AG09319 (cell line): ENCODE results near the gene NDUFS7.

Experiments used
- DNase-seq: peaks from one replicate; pipeline ENCODE4 v3.0.0-alpha.2; 2010; ENCODE audit warnings: low read depth; ENCODE audit errors: extremely low read depth
- CTCF ChIP-seq: IDR thresholded peaks from 2 replicates; pipeline ENCODE4 v1.5.1; 2011; ENCODE audit warnings: low read depth, mild to moderate bottlenecking, inconsistent platforms, low read length, moderate library complexity

The NDUFS7 gene

DNA sequence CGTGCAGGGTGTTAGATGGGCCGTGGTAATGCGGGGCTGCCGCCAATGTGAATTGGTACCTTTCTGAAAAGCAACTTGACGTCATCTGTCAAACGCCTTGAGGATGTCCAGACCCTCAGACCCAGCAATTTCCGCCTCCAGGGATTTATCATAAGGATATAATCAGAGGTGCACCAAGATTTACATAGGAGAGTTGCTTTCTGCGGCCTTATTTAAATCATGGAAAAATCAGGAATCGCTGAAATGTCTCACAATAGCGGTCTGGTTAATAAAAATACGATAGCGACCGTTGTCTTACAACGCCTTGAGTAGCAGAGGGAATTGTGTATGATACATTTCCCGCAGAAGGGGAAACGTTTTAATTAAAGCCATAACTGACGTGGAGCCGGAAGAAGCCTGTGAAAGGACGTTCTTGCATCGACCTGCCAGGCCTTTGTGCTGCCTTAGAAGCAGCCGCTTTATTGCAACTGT lies 32.3 kb upstream of the NDUFS7 start:
- TF ChIP-seq CTCF, result no peak
- DNase-seq, result no peak

DNA sequence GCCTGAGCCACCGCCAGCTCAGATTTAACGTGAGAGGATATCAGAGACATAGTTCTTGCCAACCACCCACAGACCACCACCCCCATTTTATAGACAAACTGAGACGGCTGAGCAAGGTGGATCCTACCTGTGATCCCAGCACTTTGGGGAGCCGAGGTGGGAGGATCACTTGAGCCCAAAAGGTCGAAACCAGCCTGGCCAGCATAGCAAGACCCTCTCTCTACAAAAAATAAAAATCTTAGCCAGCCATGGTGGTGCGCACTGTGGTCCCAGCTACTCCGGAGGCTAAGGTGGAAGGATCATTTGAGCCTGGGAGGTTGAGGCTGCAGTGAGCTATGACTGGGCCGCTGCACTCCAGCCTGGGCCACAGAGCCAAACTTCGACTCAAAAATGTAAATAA lies 30.6 kb upstream of the NDUFS7 start:
- TF ChIP-seq CTCF, result no peak
- DNase-seq, result no peak

GRCh38 chr19:1354970-1355567 lies 28.6 kb upstream of the NDUFS7 start:
- no peak for TF ChIP-seq CTCF
- DNase-seq, result no peak

- no peak for DNase-seq
- TF ChIP-seq CTCF, result no peak
Measured at GRCh38 chr19:1355568-1356507, 27.9 kb upstream of the NDUFS7 start.

- TF ChIP-seq CTCF, result no peak
- no peak for DNase-seq
Measured at GRCh38 chr19:1356508-1356865, 27.2 kb upstream of the NDUFS7 start.

GRCh38 chr19:1357531-1358109 lies 26.1 kb upstream of the NDUFS7 start:
- TF ChIP-seq CTCF, result no peak
- DNase-seq, result no peak
